GM12878 (cell line): ENCODE data around the gene FAM210A. TPM values are rescaled to one million over a fixed set of nuclear protein-coding genes. Genes with fewer than 3 reads are reported as not detected.
A peak's percentile ranks its signal among the peaks of the same experiment; 100 is the strongest.

ENCODE experiments used
- CBX3 ChIP-seq: fragments of 200-600 bp; sonication (generic); IDR thresholded peaks from 2 replicates; pipeline ENCODE4 v1.6.1; 2016; ENCODE audit warnings: low read depth, borderline replicate concordance
- CHD1 ChIP-seq: IDR thresholded peaks from 2 replicates; pipeline ENCODE4 v1.6.1; 2012; ENCODE audit warnings: low read depth, low read length, improper control_type of control experiment
- DPF2 ChIP-seq: fragments of 450-650 bp; IDR thresholded peaks from 2 replicates; pipeline ENCODE4 v1.6.1; 2017; ENCODE audit warnings: mild to moderate bottlenecking
- MEF2A ChIP-seq: IDR thresholded peaks from 2 replicates; pipeline ENCODE4 v1.6.1; 2011; ENCODE audit warnings: low read depth, mild to moderate bottlenecking, low read length, moderate library complexity; ENCODE audit not compliant: insufficient read depth
- NFYB ChIP-seq: IDR thresholded peaks from 2 replicates; pipeline ENCODE4 v1.6.1; 2011; ENCODE audit warnings: low read depth, mild to moderate bottlenecking, low read length, improper control_type of control experiment, moderate library complexity; ENCODE audit not compliant: insufficient read depth
- PML ChIP-seq: IDR thresholded peaks from 2 replicates; pipeline ENCODE4 v1.6.1; 2012; ENCODE audit warnings: low read length, inconsistent platforms
- POU2F2 ChIP-seq: IDR thresholded peaks from 3 replicates; pipeline ENCODE4 v1.6.1; 2011; ENCODE audit warnings: low read depth, mild to moderate bottlenecking, low read length, borderline replicate concordance
- ZSCAN29 ChIP-seq: fragments of 450-650 bp; IDR thresholded peaks from 2 replicates; pipeline ENCODE4 v1.6.1; 2017; ENCODE audit warnings: mild to moderate bottlenecking, moderate library complexity
- polyA plus RNA-seq, 11 experiments: library from polyadenylated mRNA; depleted of rRNA in 4 of 11; unstranded in 6 of 11; stranded (reverse) in 5 of 11; fragments of >200 nt; fragmentation: Nextera tagmentation in 4 of 11; fragmentation: Illumina TruSeq in 1 of 11; extraction: Ambion mirVana in 4 of 11; extraction: Trizol in 1 of 11; gene quantifications; 1 replicate in 1 of 11; 2 replicates in 10 of 11; pipeline versions ENCODE4 v1.2.1 to v1.2.3, GENCODE V29; 2011 to 2016; ENCODE audit warnings: inconsistent platforms in 2 of 11, missing spikeins in 2 of 11, low read depth in 1 of 11
- total RNA-seq, 4 experiments: library from RNA; depleted of rRNA in 3 of 4; stranded (reverse); fragments of >200 nt in 3 of 4; fragmentation: Illumina TruSeq in 1 of 4; extraction: Trizol in 1 of 4; gene quantifications; 2 replicates each; pipeline versions ENCODE4 v1.2.1 to v1.2.3, GENCODE V29; 2013 to 2021
- TF ChIP-seq, protein P1 (sequence below), 3 experiments: IDR thresholded peaks in 2 of 3; conservative IDR thresholded peaks in 1 of 3; 2 replicates each; pipeline ENCODE4 v1.5.1; 2011; ENCODE audit warnings: low read depth in 3 of 3, low read length in 3 of 3, mild to moderate bottlenecking in 3 of 3, control low read depth in 2 of 3, moderate library complexity in 2 of 3, inconsistent platforms in 1 of 3, mixed read lengths in 1 of 3; ENCODE audit not compliant: control insufficient read depth in 2 of 3, insufficient read depth in 1 of 3; ENCODE audit errors: extremely low read depth in 1 of 3
- TF ChIP-seq, protein P2 (sequence below): fragments of 450-650 bp; IDR thresholded peaks from 2 replicates; pipeline ENCODE4 v1.6.1; 2016; ENCODE audit warnings: mild to moderate bottlenecking
- TF ChIP-seq, protein P3 (sequence below): IDR thresholded peaks from 2 replicates; pipeline ENCODE4 v1.6.1; 2011; ENCODE audit warnings: mild to moderate bottlenecking, low read depth, low read length, moderate library complexity; ENCODE audit not compliant: insufficient replicate concordance
- TF ChIP-seq, protein P4 (sequence below): IDR thresholded peaks from 2 replicates; pipeline ENCODE4 v1.6.1; 2012; ENCODE audit warnings: low read length, inconsistent platforms
- TF ChIP-seq, protein P5 (sequence below): fragments of 450-650 bp; IDR thresholded peaks from 2 replicates; pipeline ENCODE4 v1.6.1; 2018; ENCODE audit warnings: borderline replicate concordance, mild to moderate bottlenecking; ENCODE audit not compliant: partially characterized antibody
- TF ChIP-seq, protein P6 (sequence below): IDR thresholded peaks from 2 replicates; pipeline ENCODE4 v1.6.1; 2012; ENCODE audit warnings: improper control_type of control experiment, low read depth, low read length; ENCODE audit not compliant: insufficient replicate concordance

The FAM210A gene
- total and polyA plus RNA-seq, 10 of the 15 experiments (the other 5 are each of a cell fraction or from before 2014, with no cell fraction given) = 10.3 to 56.3 (median 17.7) TPM

DNA sequence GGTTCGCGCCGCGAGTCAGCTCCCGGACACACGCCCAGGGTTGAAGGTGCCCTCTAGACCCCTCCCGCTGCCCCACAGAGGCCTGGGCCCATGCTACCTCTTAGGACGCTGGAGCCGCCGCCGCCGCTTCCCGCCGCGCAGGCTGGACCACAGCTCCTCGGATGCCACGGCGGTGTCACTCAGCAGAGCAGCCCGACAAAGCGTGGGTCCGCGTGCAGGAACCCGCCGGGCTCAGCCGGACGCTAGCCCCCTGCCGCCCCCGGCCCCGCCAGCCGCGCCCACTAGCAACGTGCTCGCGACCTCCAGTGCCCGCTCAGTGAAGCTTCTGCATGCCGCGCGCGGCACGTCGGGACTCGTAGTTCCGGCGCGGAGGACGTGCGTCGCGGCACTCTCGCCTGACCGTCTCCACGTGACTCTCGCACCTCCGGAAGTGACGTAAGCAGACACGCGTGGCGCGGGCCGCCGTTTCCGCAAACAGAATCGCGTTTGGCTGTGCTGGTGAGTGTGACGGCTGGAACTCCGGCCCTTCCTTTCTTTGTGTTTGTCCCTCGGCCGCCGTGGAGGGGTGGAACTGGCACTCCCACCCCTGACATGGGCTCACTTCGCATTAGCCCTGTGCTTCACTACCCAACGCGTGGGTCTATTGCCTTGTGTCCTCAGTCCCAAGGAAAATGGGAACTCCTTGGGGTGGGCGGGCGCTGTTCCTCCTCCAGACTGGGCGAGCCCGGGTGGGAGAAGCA, at the start of gene FAM210A, which contains the start of gene RNMT (continued):
- TF ChIP-seq CHD1 = no peak
- no peak for TF ChIP-seq ZSCAN29
- TF ChIP-seq, protein P1, sequence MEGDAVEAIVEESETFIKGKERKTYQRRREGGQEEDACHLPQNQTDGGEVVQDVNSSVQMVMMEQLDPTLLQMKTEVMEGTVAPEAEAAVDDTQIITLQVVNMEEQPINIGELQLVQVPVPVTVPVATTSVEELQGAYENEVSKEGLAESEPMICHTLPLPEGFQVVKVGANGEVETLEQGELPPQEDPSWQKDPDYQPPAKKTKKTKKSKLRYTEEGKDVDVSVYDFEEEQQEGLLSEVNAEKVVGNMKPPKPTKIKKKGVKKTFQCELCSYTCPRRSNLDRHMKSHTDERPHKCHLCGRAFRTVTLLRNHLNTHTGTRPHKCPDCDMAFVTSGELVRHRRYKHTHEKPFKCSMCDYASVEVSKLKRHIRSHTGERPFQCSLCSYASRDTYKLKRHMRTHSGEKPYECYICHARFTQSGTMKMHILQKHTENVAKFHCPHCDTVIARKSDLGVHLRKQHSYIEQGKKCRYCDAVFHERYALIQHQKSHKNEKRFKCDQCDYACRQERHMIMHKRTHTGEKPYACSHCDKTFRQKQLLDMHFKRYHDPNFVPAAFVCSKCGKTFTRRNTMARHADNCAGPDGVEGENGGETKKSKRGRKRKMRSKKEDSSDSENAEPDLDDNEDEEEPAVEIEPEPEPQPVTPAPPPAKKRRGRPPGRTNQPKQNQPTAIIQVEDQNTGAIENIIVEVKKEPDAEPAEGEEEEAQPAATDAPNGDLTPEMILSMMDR (IDR thresholded peaks at IDR 0.05 in 2 of 3, conservative IDR thresholded peaks at IDR 0.05 in 1 of 3; ENCODE audit: control insufficient read depth in 2 of 3, extremely low read depth in 1 of 3, insufficient read depth in 1 of 3, low read depth in 3 of 3, low read length in 3 of 3) = peak in 2 of 3 experiments; percentile 3 to 43; a peak in 2 of 6 replicates
- no peak for TF ChIP-seq NFYB
- TF ChIP-seq, protein P2, sequence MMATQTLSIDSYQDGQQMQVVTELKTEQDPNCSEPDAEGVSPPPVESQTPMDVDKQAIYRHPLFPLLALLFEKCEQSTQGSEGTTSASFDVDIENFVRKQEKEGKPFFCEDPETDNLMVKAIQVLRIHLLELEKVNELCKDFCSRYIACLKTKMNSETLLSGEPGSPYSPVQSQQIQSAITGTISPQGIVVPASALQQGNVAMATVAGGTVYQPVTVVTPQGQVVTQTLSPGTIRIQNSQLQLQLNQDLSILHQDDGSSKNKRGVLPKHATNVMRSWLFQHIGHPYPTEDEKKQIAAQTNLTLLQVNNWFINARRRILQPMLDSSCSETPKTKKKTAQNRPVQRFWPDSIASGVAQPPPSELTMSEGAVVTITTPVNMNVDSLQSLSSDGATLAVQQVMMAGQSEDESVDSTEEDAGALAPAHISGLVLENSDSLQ = peak; percentile 66
- TF ChIP-seq PML = no peak
- TF ChIP-seq, protein P3, sequence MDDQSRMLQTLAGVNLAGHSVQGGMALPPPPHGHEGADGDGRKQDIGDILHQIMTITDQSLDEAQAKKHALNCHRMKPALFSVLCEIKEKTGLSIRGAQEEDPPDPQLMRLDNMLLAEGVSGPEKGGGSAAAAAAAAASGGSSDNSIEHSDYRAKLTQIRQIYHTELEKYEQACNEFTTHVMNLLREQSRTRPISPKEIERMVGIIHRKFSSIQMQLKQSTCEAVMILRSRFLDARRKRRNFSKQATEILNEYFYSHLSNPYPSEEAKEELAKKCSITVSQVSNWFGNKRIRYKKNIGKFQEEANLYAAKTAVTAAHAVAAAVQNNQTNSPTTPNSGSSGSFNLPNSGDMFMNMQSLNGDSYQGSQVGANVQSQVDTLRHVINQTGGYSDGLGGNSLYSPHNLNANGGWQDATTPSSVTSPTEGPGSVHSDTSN = no peak
- TF ChIP-seq, protein P4, sequence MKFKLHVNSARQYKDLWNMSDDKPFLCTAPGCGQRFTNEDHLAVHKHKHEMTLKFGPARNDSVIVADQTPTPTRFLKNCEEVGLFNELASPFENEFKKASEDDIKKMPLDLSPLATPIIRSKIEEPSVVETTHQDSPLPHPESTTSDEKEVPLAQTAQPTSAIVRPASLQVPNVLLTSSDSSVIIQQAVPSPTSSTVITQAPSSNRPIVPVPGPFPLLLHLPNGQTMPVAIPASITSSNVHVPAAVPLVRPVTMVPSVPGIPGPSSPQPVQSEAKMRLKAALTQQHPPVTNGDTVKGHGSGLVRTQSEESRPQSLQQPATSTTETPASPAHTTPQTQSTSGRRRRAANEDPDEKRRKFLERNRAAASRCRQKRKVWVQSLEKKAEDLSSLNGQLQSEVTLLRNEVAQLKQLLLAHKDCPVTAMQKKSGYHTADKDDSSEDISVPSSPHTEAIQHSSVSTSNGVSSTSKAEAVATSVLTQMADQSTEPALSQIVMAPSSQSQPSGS = no peak; the same call in 1 of the 2 replicates
- TF ChIP-seq POU2F2 = peak; percentile 40; the same call in 1 of the 3 replicates
- no peak for TF ChIP-seq CBX3
- TF ChIP-seq, protein P5, sequence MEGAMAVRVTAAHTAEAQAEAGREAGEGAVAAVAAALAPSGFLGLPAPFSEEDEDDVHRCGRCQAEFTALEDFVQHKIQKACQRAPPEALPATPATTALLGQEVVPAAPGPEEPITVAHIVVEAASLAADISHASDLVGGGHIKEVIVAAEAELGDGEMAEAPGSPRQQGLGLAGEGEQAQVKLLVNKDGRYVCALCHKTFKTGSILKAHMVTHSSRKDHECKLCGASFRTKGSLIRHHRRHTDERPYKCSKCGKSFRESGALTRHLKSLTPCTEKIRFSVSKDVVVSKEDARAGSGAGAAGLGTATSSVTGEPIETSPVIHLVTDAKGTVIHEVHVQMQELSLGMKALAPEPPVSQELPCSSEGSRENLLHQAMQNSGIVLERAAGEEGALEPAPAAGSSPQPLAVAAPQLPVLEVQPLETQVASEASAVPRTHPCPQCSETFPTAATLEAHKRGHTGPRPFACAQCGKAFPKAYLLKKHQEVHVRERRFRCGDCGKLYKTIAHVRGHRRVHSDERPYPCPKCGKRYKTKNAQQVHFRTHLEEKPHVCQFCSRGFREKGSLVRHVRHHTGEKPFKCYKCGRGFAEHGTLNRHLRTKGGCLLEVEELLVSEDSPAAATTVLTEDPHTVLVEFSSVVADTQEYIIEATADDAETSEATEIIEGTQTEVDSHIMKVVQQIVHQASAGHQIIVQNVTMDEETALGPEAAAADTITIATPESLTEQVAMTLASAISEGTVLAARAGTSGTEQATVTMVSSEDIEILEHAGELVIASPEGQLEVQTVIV = peak; percentile 81
- peak; percentile 73; the same call in 1 of the 2 replicates for TF ChIP-seq DPF2
- 0 out of 2 replicates have a peak, but pooled peaks have one; percentile 35 for TF ChIP-seq MEF2A
- TF ChIP-seq, protein P6, sequence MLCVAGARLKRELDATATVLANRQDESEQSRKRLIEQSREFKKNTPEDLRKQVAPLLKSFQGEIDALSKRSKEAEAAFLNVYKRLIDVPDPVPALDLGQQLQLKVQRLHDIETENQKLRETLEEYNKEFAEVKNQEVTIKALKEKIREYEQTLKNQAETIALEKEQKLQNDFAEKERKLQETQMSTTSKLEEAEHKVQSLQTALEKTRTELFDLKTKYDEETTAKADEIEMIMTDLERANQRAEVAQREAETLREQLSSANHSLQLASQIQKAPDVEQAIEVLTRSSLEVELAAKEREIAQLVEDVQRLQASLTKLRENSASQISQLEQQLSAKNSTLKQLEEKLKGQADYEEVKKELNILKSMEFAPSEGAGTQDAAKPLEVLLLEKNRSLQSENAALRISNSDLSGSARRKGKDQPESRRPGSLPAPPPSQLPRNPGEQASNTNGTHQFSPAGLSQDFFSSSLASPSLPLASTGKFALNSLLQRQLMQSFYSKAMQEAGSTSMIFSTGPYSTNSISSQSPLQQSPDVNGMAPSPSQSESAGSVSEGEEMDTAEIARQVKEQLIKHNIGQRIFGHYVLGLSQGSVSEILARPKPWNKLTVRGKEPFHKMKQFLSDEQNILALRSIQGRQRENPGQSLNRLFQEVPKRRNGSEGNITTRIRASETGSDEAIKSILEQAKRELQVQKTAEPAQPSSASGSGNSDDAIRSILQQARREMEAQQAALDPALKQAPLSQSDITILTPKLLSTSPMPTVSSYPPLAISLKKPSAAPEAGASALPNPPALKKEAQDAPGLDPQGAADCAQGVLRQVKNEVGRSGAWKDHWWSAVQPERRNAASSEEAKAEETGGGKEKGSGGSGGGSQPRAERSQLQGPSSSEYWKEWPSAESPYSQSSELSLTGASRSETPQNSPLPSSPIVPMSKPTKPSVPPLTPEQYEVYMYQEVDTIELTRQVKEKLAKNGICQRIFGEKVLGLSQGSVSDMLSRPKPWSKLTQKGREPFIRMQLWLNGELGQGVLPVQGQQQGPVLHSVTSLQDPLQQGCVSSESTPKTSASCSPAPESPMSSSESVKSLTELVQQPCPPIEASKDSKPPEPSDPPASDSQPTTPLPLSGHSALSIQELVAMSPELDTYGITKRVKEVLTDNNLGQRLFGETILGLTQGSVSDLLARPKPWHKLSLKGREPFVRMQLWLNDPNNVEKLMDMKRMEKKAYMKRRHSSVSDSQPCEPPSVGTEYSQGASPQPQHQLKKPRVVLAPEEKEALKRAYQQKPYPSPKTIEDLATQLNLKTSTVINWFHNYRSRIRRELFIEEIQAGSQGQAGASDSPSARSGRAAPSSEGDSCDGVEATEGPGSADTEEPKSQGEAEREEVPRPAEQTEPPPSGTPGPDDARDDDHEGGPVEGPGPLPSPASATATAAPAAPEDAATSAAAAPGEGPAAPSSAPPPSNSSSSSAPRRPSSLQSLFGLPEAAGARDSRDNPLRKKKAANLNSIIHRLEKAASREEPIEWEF = no peak
